ENCODE measurements around the gene GADL1.

The GADL1 gene

GRCh38 chr3:30805695-30806094 lies 88.8 kb downstream of the GADL1 start:
- TF ChIP-seq ESRRG (CRISPR knock-in tag; IDR thresholded peaks at IDR 0.05), result no peak
- TF ChIP-seq ZFP3 (CRISPR knock-in tag; IDR thresholded peaks at IDR 0.05), result no peak
- no peak for TF ChIP-seq ZFP30 (CRISPR knock-in tag; IDR thresholded peaks at IDR 0.05)
- no peak for TF ChIP-seq PPARA (CRISPR knock-in tag; IDR thresholded peaks at IDR 0.05; ENCODE audit: borderline replicate concordance)
- TF ChIP-seq GLIS3 (CRISPR knock-in tag; IDR thresholded peaks at IDR 0.05), result no peak
- TF ChIP-seq, protein P1, sequence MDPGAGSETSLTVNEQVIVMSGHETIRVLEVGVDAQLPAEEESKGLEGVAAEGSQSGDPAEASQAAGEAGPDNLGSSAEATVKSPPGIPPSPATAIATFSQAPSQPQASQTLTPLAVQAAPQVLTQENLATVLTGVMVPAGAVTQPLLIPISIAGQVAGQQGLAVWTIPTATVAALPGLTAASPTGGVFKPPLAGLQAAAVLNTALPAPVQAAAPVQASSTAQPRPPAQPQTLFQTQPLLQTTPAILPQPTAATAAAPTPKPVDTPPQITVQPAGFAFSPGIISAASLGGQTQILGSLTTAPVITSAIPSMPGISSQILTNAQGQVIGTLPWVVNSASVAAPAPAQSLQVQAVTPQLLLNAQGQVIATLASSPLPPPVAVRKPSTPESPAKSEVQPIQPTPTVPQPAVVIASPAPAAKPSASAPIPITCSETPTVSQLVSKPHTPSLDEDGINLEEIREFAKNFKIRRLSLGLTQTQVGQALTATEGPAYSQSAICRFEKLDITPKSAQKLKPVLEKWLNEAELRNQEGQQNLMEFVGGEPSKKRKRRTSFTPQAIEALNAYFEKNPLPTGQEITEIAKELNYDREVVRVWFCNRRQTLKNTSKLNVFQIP (CRISPR knock-in tag; IDR thresholded peaks at IDR 0.05; ENCODE audit: borderline replicate concordance, low read depth), result no peak
- no peak for TF ChIP-seq ARNTL (CRISPR knock-in tag; IDR thresholded peaks at IDR 0.05; ENCODE audit: borderline replicate concordance, low read depth)
- no peak for TF ChIP-seq ZNF70 (CRISPR knock-in tag; IDR thresholded peaks at IDR 0.05)
- no peak for TF ChIP-seq ZC3H10 (CRISPR knock-in tag; IDR thresholded peaks at IDR 0.05)
- TF ChIP-seq OSR1 (CRISPR knock-in tag; IDR thresholded peaks at IDR 0.05), result no peak
- TF ChIP-seq BACH2 (CRISPR knock-in tag; IDR thresholded peaks at IDR 0.05; ENCODE audit: borderline replicate concordance), result no peak
- no peak for TF ChIP-seq ISL1 (CRISPR knock-in tag; IDR thresholded peaks at IDR 0.05)
- no peak for TF ChIP-seq TCF4 (CRISPR knock-in tag; IDR thresholded peaks at IDR 0.05; ENCODE audit: borderline replicate concordance)
- no peak for TF ChIP-seq RARB (CRISPR knock-in tag; IDR thresholded peaks at IDR 0.05)
- no peak for TF ChIP-seq CREB5 (CRISPR knock-in tag; IDR thresholded peaks at IDR 0.05; ENCODE audit: low read depth)
- no peak for ATAC-seq

GRCh38 chr3:30804984-30805383 lies 89.5 kb downstream of the GADL1 start:
- no peak for ATAC-seq
- TF ChIP-seq OSR1 (CRISPR knock-in tag; IDR thresholded peaks at IDR 0.05) (no peak), ESRRG (CRISPR knock-in tag; IDR thresholded peaks at IDR 0.05) (no peak), ZC3H10 (CRISPR knock-in tag; IDR thresholded peaks at IDR 0.05) (no peak), CSDC2 (CRISPR knock-in tag; IDR thresholded peaks at IDR 0.05) (no peak)
- TF ChIP-seq, protein P2, sequence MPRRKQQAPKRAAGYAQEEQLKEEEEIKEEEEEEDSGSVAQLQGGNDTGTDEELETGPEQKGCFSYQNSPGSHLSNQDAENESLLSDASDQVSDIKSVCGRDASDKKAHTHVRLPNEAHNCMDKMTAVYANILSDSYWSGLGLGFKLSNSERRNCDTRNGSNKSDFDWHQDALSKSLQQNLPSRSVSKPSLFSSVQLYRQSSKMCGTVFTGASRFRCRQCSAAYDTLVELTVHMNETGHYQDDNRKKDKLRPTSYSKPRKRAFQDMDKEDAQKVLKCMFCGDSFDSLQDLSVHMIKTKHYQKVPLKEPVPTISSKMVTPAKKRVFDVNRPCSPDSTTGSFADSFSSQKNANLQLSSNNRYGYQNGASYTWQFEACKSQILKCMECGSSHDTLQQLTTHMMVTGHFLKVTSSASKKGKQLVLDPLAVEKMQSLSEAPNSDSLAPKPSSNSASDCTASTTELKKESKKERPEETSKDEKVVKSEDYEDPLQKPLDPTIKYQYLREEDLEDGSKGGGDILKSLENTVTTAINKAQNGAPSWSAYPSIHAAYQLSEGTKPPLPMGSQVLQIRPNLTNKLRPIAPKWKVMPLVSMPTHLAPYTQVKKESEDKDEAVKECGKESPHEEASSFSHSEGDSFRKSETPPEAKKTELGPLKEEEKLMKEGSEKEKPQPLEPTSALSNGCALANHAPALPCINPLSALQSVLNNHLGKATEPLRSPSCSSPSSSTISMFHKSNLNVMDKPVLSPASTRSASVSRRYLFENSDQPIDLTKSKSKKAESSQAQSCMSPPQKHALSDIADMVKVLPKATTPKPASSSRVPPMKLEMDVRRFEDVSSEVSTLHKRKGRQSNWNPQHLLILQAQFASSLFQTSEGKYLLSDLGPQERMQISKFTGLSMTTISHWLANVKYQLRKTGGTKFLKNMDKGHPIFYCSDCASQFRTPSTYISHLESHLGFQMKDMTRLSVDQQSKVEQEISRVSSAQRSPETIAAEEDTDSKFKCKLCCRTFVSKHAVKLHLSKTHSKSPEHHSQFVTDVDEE (CRISPR knock-in tag; IDR thresholded peaks at IDR 0.05), result no peak

DNA sequence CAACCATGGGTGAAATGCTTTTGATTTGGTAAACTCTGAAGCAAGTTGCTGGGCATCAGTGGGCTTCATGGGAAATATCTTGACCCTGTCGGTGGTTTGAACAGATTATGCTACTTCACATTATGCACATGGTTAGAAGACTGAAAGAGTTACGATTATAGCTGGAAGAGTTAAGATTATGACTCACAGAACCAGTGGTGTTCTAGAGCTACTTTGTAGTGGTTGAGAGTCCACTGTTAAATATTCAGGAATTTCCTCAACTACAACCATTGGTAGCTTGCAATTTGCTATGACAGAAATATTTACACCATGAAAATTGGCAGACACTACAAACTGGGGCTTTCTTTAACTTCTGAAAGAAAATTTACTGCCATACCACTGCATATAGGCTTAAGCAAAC lies 99.3 kb downstream of the GADL1 start:
- no peak for ATAC-seq
- no peak for TF ChIP-seq RARB (CRISPR knock-in tag; IDR thresholded peaks at IDR 0.05)

DNA sequence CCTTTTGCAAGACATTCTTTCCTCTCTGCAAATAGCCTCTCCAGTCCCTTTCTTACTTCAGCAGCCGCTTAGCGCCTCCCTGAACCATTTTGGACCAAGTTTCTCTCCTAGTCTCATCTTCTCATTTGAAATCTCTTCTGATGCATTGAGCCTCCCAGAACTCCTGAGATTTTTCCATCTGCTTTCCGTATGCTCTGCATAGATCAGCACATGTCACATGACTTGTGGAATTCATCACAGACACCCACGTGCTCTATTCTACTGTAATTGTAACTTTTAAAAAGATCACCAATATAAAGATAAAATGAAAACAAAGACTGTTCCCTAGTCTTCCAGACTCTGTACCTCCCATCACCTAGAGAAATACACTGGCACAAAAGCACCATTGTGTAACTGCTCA lies 100.7 kb downstream of the GADL1 start:
- ATAC-seq, result no peak
- TF ChIP-seq PPARA (CRISPR knock-in tag; IDR thresholded peaks at IDR 0.05; ENCODE audit: borderline replicate concordance), result no peak
- no peak for TF ChIP-seq TCF4 (CRISPR knock-in tag; IDR thresholded peaks at IDR 0.05; ENCODE audit: borderline replicate concordance)

GRCh38 chr3:30790150-30790549 lies 104.3 kb downstream of the GADL1 start:
- TF ChIP-seq GLIS3 (CRISPR knock-in tag; IDR thresholded peaks at IDR 0.05), result no peak
- TF ChIP-seq RARB (CRISPR knock-in tag; IDR thresholded peaks at IDR 0.05), result no peak
- no peak for TF ChIP-seq ZFP3 (CRISPR knock-in tag; IDR thresholded peaks at IDR 0.05)
- TF ChIP-seq ESRRG (CRISPR knock-in tag; IDR thresholded peaks at IDR 0.05), result no peak
- no peak for TF ChIP-seq ZFP30 (CRISPR knock-in tag; IDR thresholded peaks at IDR 0.05)
- no peak for TF ChIP-seq ZNF565 (CRISPR knock-in tag; conservative IDR thresholded peaks at IDR 0.05; ENCODE audit: low read depth)
- no peak for TF ChIP-seq CSDC2 (CRISPR knock-in tag; IDR thresholded peaks at IDR 0.05)
- TF ChIP-seq, protein P2 (CRISPR knock-in tag; IDR thresholded peaks at IDR 0.05), result no peak
- TF ChIP-seq CREB5 (CRISPR knock-in tag; IDR thresholded peaks at IDR 0.05; ENCODE audit: low read depth), result no peak
- TF ChIP-seq PPARA (CRISPR knock-in tag; IDR thresholded peaks at IDR 0.05; ENCODE audit: borderline replicate concordance), result no peak
- TF ChIP-seq SNAI2 (CRISPR knock-in tag; IDR thresholded peaks at IDR 0.05), result no peak
- TF ChIP-seq ISL1 (CRISPR knock-in tag; IDR thresholded peaks at IDR 0.05), result no peak
- no peak for ATAC-seq

Data from SK-N-SH treated with all-trans-retinoic acid at 6 μM for 48 hours (cell line).